Iris pigment epithelial cell (primary cell): ENCODE data around the gene ARHGAP8.
"Not testable (repeated sequence)": the region's sequence is repeated elsewhere in the genome, so short reads cannot be mapped to it uniquely, and the experiment has no call there.

ENCODE experiments used
- DNase-seq: peaks from one replicate; pipeline ENCODE4 v3.0.0-alpha.2; 2011; ENCODE audit warnings: low read depth

The ARHGAP8 gene

GRCh38 chr22:44739666-44740065 lies 12.7 kb upstream of the ARHGAP8 start:
- peak; percentile 64 for DNase-seq

DNA sequence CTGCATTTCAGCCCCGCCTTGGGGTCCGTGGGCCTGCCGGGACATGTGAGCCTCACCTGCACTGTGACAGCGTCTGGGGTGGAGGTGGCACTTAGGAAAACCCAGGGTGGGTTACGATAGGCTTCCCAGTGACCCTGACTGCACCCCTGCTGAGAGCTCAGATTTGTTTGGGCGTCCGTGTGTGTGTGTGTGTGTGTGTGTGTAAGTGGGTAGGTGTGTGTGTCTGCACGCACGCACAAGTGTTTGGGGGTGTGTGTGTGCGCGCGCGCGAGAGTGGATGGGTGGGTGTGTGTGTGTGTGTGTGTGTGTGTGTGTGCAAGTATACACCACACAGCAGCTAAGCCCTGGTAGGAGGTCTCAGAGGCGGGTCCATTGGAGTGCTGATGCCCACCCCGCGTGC lies 12.1 kb upstream of the ARHGAP8 start:
- DNase-seq: no peak

DNA sequence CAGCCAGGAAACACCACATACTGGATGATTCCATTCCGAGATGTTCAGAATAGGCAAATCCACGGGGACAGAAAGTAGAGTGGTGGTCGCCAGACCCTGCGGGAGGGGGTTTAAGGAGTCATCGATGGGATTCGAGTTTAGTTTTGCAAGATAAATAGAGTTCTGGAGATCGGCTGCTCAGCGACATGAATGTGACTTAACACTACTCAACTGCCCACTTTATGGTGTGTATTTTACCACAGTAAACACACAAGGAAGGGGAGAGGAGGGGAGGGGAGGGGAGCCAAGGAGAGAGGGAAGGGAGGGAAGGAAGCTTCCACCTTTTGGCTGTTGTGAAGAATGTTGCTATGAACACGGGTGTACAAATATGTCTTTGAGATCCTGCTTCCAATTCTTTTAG lies 10.4 kb upstream of the ARHGAP8 start:
- DNase-seq: no peak

GRCh38 chr22:44743247-44743646 lies 9.1 kb upstream of the ARHGAP8 start:
- no peak for DNase-seq

DNA sequence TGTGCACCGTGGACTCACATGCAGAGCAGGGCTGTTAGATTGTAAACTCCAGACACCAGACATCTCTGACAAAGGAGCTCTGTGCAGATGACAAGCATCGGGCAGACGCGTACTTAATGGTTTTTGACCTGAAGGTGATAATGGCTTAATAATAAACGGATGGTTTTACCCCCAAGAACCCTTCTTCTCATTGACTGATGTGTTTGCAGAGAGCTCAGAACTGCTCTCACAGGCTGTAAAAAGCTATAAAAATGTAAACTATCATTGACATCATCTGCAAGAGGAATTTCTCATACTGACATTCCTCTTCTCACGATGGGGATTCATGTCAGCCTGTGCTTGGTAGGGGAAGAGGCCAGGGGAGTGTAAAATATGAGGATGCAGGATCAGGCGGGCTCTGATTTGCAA lies 8.6 kb upstream of the ARHGAP8 start:
- DNase-seq: no peak

DNA sequence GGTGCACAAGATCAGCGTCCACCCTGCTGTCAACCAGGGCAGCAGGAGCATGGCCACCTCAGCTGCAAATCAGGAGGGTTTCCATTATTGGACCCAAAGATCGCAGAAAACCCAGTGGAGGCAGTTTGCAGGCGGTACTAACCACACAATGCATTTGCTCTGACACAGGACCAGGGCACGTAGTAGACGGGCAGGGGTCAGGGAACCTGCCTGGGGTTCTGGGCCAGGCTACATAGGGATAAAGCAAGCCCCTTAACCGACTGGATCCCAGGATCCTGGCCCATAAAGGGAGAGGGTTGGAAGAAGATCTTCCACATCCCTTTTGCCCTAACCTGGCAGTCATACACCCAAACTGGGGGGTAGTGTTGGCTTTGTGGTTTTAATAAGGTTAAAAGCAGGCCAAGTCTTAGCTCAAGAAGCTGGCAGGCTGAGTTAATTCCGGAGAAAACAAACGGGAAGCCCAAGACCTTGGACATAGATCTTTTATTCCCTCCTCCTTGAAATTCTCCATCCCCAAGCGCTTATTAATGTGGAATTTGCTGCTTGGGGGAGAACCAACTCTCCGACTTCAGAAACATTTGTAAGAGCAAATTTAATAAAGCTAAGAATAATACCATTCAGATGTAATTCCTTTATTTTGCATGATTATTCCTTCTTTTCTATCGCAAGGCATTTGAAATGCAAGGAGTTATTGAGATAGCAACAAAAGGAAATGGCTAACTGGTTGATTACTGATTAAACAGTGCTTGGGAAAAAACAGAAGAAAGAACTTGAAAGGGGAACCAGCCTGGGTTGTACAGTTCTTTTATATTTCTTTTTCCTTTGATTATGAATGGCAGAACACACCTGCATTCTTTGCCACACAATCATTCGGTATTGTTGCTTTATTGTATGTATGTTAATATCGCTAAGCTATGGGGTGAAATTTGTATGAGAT lies 6.3 kb upstream of the ARHGAP8 start:
- no peak for DNase-seq

GRCh38 chr22:44747784-44748127 lies 4.6 kb upstream of the ARHGAP8 start:
- DNase-seq: not testable (repeated sequence)

- no peak for DNase-seq
Measured at GRCh38 chr22:44748524-44748923, 3.9 kb upstream of the ARHGAP8 start.

DNA sequence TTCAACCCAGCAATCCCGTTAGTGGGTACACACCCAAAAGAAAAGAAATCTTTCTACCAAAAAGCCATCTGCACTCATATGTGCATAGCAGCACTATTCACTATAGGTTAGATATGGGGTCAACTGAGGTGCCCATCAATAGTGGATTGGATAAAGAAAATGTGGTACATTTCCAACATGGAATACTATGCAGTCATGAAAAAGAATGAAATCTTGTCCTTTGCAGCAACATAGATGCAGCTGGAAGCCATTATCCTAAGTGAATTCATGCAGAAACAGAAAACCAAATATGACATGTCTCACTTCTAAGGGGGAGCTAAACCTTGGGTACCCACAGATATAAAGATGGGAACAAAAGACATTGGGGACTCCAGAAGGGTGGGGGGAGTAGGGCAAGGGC lies 1.9 kb upstream of the ARHGAP8 start:
- no peak for DNase-seq

DNA sequence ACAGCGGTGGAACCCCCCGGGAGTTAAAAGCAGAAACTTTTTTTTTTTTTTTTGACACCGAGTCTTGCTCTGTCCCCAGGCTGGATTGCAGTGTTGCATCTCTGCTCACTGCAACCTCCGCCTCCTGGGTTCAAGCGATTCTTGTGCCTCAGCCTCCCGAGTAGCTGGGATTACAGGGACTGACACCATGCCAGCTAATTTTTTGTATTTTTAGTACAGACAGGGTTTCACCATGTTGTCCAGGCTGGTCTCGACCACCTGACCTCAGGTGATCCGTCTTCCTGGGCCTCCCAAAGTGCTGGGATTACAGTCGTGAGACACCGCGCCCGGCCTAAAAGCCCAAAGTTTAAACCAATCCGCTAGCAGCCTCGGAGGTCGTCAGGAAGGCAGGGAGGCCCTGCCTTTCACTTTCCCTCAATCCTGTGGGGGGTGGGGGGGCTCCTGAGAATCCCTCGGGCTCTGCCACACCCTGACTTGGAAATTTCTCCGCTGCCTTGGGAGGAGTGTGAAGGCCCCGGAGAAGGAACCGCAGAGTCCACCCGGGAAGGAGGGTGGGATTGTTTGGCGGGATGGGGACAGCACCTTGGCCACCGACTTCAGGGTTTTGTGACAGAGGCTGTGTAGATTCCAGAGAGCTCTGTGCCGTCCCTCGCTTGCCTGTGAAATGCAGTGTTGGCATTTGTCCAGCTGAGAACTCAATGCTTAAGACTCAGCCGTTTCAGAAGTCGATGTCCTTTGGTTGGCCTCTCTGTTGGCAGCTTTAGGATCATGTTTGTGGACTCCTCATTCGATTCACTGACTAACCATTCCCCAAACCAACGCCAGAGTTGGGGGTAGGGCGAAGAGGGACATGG lies 1.0 kb downstream of the ARHGAP8 start:
- DNase-seq: peak; percentile 80

GRCh38 chr22:44754998-44755397 lies 2.6 kb downstream of the ARHGAP8 start:
- DNase-seq: no peak

DNA sequence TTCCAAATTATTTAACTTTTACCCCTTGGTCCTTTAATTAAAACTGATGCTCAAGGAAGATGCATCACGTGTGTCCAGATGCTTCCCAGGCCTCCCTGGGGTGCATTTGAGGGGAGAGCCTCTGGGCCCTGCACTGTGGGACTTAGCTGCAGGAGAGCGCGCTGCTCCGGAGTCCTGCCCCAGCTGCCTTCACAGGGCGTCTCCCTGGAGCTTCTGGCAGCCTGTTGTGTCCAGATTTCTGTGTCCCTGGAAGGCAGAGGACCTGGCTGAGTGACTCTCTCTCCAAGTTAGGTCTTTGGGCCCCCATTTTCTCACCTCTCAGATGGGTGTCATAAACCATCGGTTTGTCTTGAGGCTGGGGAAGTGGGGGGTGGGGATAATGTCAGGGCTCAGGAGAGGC lies 3.0 kb downstream of the ARHGAP8 start:
- DNase-seq: no peak

DNA sequence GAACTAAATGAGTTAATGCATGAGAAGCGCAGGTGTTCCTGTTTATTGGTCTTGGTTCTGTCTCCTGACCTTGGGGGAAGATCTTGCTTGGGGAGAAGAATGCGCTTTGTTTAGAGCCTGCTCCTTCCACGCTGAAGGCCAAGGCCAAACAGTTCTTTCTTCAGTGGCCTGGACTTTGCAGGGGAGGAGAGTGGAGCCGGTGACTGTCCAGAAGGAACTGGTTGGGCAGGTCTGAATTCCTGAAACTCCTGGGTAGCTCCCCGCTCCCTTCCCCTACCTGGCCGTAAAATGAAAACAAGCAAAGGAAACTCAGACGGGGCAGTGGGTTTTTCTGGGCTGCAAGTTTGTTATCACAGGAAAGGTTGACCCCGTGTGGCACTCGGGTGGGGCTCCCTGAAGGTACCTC lies 3.6 kb downstream of the ARHGAP8 start:
- no peak for DNase-seq

GRCh38 chr22:44758344-44758973 lies 6.1 kb downstream of the ARHGAP8 start:
- DNase-seq: peak; percentile 58

- no peak for DNase-seq
Measured at GRCh38 chr22:44759001-44759400, 6.6 kb downstream of the ARHGAP8 start.

- DNase-seq: no peak
Measured at GRCh38 chr22:44759430-44760310, 7.3 kb downstream of the ARHGAP8 start.

DNA sequence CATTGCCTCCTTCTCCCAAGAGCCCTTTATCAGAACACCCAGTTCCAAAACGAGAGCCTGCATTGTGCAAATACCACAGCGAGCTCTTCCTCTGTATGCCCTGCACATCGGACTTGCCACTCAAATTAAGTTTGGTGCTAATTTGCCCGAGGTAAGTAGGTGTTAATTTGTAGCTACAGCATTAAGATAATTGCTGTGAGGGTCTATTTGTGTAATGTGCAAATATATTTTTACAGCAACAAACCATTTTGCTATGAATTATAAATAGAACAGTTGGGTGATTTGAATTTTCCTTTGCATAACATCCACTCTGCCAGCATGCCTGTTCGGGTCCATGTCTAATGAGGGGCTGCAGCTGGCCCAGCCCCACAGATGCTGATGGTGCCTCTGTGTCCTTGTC lies 8.1 kb downstream of the ARHGAP8 start:
- DNase-seq: no peak

GRCh38 chr22:44761025-44761424 lies 8.7 kb downstream of the ARHGAP8 start:
- DNase-seq: no peak

GRCh38 chr22:44764373-44764772 lies 12.0 kb downstream of the ARHGAP8 start:
- DNase-seq: no peak

- no peak for DNase-seq
Measured at GRCh38 chr22:44764974-44765373, 12.6 kb downstream of the ARHGAP8 start.

DNA sequence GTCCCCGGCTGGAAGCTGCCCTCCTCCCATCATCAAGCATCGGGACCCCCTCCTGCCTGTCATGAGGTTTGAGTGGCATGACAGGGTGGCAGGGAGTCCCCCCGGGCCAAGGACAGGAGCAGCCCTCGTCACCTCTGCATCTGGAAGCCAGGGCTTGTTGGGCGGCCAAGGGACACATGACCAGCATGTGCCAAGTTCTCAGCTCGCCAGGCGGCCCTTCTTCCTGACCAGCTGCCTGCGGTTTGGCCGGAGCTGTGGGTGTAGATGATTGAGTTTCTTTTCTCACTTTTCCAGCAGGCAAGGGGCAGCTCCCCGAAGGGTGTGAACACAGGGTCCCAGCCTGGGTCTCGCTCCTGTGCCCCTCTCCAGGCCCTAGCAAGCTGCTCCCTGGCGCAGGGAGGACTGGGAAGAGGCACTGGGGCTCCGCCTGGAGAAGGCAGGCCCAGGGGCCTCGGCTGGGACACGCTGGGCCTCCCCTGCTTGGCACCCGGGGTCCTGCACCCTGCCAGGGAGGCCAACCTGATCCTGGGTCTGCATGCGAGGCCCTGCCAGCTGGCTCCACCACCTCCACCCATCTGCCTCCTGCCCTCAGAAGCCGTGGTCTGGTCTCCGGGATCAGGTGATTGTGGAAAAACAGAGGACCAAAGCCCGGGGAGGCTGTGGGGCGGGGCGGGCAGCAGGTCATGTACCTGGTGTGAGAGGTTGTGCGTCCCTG lies 13.4 kb downstream of the ARHGAP8 start:
- DNase-seq: no peak
